Measurements from ENCODE around the gene MTFR2. TPM values are rescaled to one million over a fixed set of nuclear protein-coding genes. Genes with fewer than 3 reads are reported as not detected.
A peak's percentile ranks its signal among the peaks of the same experiment; 100 is the strongest.

MTFR2 gene
- total and polyA plus RNA-seq, 2 donors (not counting 3 experiments of a cell fraction or from before 2014, with no cell fraction given), result 7.7 to 8.7 TPM

DNA sequence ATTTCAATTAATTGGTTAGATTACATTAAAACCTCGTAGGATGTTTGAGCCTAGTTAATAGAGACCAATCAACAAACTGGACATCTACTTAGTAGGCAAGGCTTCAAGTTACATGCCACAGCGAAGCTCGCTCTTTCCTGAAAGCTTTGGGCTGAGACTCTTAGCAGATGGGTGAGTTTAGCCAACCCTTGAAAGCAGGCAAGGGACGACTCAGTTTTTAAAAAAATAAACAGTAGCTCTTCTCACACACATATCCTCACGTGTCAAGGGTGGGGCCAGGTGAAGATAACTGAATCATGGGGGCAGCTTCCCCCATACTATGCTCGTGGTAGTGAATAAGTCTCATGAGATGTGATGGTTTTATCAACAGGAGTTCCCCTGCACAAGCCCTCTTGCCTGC is 775 bp downstream of the MTFR2 start:
- Histone ChIP-seq H3K4me2 (ENCODE audit: insufficient read depth, low read length) (peak overlapping the region; percentile 73), H3K36me3 (ENCODE audit: control insufficient read depth in 2 of 2, extremely low read depth in 1 of 2, insufficient read depth in 2 of 2, low read length in 2 of 2) (no peaks in the 10 kb centered on the region), H3K9ac (replicated peaks; ENCODE audit: extremely low read depth, insufficient read depth, low read length) (peak overlapping the region; percentile 57), H3K4me1 (ENCODE audit: control insufficient read depth, extremely low read depth, insufficient read depth, low read length) (peaks cover 12% of the 10 kb centered on the region), H2AFZ (ENCODE audit: low read depth, low read length) (peak overlapping the region; percentile 59), H3K4me3 (replicated peaks in 1 of 3; ENCODE audit: insufficient read depth in 1 of 3, low read depth in 1 of 3, low read length in 3 of 3) (peak overlapping the region; percentile 38 to 97 (median 85)), H3K27me3 (ENCODE audit: control insufficient read depth in 2 of 2, insufficient read depth in 2 of 2, low read length in 2 of 2) (no peaks in the 10 kb centered on the region), H3K9me3 (replicated peaks; ENCODE audit: control insufficient read depth, insufficient read depth, low read length) (no peaks in the 10 kb centered on the region), H3K27ac (ENCODE audit: insufficient read depth, low read depth, low read length) (peak overlapping the region; percentile 1), H4K20me1 (replicated peaks; ENCODE audit: control insufficient read depth, extremely low read depth, insufficient read depth, low read length) (no peaks in the 10 kb centered on the region), H3K79me2 (ENCODE audit: control insufficient read depth, insufficient read depth, low read length) (peaks cover 10% of the 10 kb centered on the region), H3K9me1 (replicated peaks; ENCODE audit: control insufficient read depth, extremely low read depth, insufficient read depth, low read length) (no peaks in the 10 kb centered on the region)
- ChIA-PET POLR2A (no interaction called here), CTCF (interaction anchor here (4.1 kb wide), 1 partner anchor 68 kb away, joined by 20 read pairs; no protein-coding TSS in a partner anchor)
- peak; percentile 14 for DNase-seq (ENCODE audit: low read depth, low spot score)
- TF ChIP-seq, protein P1, sequence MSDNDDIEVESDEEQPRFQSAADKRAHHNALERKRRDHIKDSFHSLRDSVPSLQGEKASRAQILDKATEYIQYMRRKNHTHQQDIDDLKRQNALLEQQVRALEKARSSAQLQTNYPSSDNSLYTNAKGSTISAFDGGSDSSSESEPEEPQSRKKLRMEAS (IDR thresholded peaks at IDR 0.05; ENCODE audit: insufficient read depth, insufficient read length), result no peak
- no peak for TF ChIP-seq GATA2 (IDR thresholded peaks at IDR 0.05; ENCODE audit: insufficient read depth, insufficient read length, low read depth, low read length)
- TF ChIP-seq POLR2A (IDR thresholded peaks at IDR 0.05; ENCODE audit: low read depth, low read length), result no peak
- TF ChIP-seq, protein P2, sequence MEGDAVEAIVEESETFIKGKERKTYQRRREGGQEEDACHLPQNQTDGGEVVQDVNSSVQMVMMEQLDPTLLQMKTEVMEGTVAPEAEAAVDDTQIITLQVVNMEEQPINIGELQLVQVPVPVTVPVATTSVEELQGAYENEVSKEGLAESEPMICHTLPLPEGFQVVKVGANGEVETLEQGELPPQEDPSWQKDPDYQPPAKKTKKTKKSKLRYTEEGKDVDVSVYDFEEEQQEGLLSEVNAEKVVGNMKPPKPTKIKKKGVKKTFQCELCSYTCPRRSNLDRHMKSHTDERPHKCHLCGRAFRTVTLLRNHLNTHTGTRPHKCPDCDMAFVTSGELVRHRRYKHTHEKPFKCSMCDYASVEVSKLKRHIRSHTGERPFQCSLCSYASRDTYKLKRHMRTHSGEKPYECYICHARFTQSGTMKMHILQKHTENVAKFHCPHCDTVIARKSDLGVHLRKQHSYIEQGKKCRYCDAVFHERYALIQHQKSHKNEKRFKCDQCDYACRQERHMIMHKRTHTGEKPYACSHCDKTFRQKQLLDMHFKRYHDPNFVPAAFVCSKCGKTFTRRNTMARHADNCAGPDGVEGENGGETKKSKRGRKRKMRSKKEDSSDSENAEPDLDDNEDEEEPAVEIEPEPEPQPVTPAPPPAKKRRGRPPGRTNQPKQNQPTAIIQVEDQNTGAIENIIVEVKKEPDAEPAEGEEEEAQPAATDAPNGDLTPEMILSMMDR (IDR thresholded peaks at IDR 0.05; ENCODE audit: extremely low read depth in 1 of 2, insufficient read depth in 1 of 2, low read depth in 1 of 2, low read length in 2 of 2), result no peak
- TF ChIP-seq POLR2AphosphoS5 (IDR thresholded peaks at IDR 0.05; ENCODE audit: insufficient read depth, low read depth, low read length), result no peak
- no peak for TF ChIP-seq EZH2 (IDR thresholded peaks at IDR 0.05; ENCODE audit: borderline replicate concordance, low read depth, low read length, severe bottlenecking)
- no peak for TF ChIP-seq FOS (IDR thresholded peaks at IDR 0.05; ENCODE audit: borderline replicate concordance, insufficient read depth, low read length)
- no peak for TF ChIP-seq JUN (IDR thresholded peaks at IDR 0.05; ENCODE audit: borderline replicate concordance, insufficient read depth, insufficient read length, low read depth)
- TF ChIP-seq MYC (IDR thresholded peaks at IDR 0.05; ENCODE audit: low read depth, low read length), result no peak
- FAIRE-seq, result peak; percentile 58
- dilution Hi-C loops (cut with MboI; ENCODE audit: extremely low pct_ligation_motif_present, low sequenced_read_pairs), result no loop called here
- intact Hi-C loops (cut with micrococcal nuclease), result no loop called here
- no TSS peak for BruUV-seq (replicated peaks)
